Stomach (tissue), 9 donors: ENCODE measurements around the gene ZNF335. TPM values are rescaled to one million over a fixed set of nuclear protein-coding genes. Genes with fewer than 3 reads are reported as not detected.
A peak's percentile ranks its signal among the peaks of the same experiment; 100 is the strongest.

Experiments used
- DNase-seq, 2 donors: peaks; one replicate each; pipeline versions ENCODE4 v3.0.0 to v3.0.0-alpha.2; 2013 to 2019
- H3K27ac ChIP-seq, 5 donors: fragments of 200-600 bp in 4 of 5; sonication (generic) in 4 of 5; one replicate each; pipeline ENCODE4 v1.5.1; 2013 to 2019; ENCODE audit warnings: mild to moderate bottlenecking in 1 of 5, moderate library complexity in 1 of 5
- H3K27me3 ChIP-seq, 3 donors: fragments of 200-600 bp; sonication (generic); one replicate each; pipeline ENCODE4 v1.5.1; 2017 to 2019; ENCODE audit warnings: mixed run types in 1 of 3
- H3K36me3 ChIP-seq, 4 donors: fragments of 200-600 bp; sonication (generic); 1 replicate in 3 of 4; 2 replicates in 1 of 4; pipeline ENCODE4 v1.5.1; 2016 to 2019
- H3K4me1 ChIP-seq, 4 donors: fragments of 200-600 bp; sonication (generic); one replicate each; pipeline ENCODE4 v1.5.1; 2016 to 2019
- H3K4me3 ChIP-seq, 4 donors: fragments of 200-600 bp; sonication (generic) in 3 of 4; one replicate each; pipeline ENCODE4 v1.5.1; 2016 to 2019; ENCODE audit warnings: mild to moderate bottlenecking in 1 of 4
- H3K9me3 ChIP-seq, 4 donors: fragments of 200-600 bp; sonication (generic); one replicate each; pipeline ENCODE4 v1.5.1; 2016 to 2019
- EP300 ChIP-seq: sonication (generic); formaldehyde crosslinking; IDR thresholded peaks from one replicate; pipeline ENCODE4 v1.6.1; 2017; ENCODE audit warnings: antibody characterized with exemption
- POLR2A ChIP-seq, 4 donors: fragments of 450-650 bp; IDR thresholded peaks; one replicate each; pipeline ENCODE4 v1.6.1; 2016; ENCODE audit warnings: antibody characterized with exemption in 4 of 4, control low read depth in 2 of 4, mild to moderate bottlenecking in 1 of 4, moderate library complexity in 1 of 4
- POLR2AphosphoS5 ChIP-seq, 3 donors: sonication (generic); formaldehyde crosslinking; IDR thresholded peaks; one replicate each; pipeline ENCODE4 v1.6.1; 2016; ENCODE audit warnings: antibody characterized with exemption in 3 of 3
- WGBS, 5 donors: extraction: QIAGEN DNeasy Blood & Tissue Kit in 3 of 5; methylation state at CpG; one replicate each; pipeline versions ENCODE4 v1.1.5 to v1.1.7; 2013 to 2018; 5-methylcytosine and 5-hydroxymethylcytosine counted together
- intact Hi-C: fragments of 100-400 bp; cut with DNase I; formaldehyde crosslinking; loops from one replicate; pipeline ENCODE4 v1.15.1; 2023; ENCODE audit warnings: low total_unique reads
- polyA plus RNA-seq, 3 donors: library from polyadenylated mRNA; stranded (reverse); fragments of 200-250 nt; gene quantifications; one replicate each; pipeline ENCODE4 v1.2.3, GENCODE V29; 2013
- total RNA-seq, 5 donors: library from RNA; depleted of rRNA; stranded (reverse); fragments of >200 nt; gene quantifications; one replicate each; pipeline versions ENCODE4 v1.1.0 to v1.2.3, GENCODE V29; 2014 to 2016
- TF ChIP-seq, protein P1 (sequence below), 7 experiments: fragments of 450-650 bp in 4 of 7; fragments of 200-600 bp in 3 of 7; sonication (generic) in 3 of 7; IDR thresholded peaks; one replicate each; pipeline ENCODE4 v1.5.1; 2016 to 2019; ENCODE audit warnings: antibody characterized with exemption in 7 of 7, control low read depth in 2 of 7, mild to moderate bottlenecking in 1 of 7
- donor health status: healthy with polysubstance abuse.
- donor health status: Bipolar disorder and iron deficiency.
- donor health status: healthy.

ZNF335 gene
- total and polyA plus RNA-seq, 8 donors, result 7.2 to 72.3 (median 18.0) TPM

DNA sequence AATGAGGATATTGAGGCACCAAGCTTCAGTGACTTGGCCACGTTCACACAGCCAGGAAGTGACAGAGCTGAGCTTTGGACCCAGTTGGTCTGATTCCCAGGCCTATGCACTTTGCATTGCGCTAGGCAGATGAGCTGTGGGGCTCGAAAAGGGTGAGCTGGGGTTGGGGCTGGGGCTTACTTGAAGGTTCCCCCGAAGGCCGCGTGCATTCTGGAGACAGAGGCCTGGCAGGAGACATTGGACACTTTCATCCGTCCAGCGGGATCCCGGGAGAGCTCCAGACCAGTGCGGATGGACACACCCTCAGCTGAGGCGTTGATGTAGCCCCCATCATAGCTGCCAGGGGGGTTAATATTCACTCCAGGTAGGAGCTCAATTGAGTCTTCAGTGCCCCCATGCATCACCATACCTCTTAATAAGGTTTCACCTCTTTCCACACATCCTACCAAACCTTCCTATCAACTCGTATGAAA lies 62.6 kb downstream of the ZNF335 start:
- Histone ChIP-seq H3K4me1 (peaks cover 13 to 43% (median 24%) of the 10 kb centered on the region in 4 donors), H3K27me3 (peaks cover 0 to 11% (median 0%) of the 10 kb centered on the region in 3 donors), H3K4me3 (peak overlapping the region in 2 of 4 donors; percentile 56 to 61), H3K36me3 (peaks cover 0 to 39% (median 26%) of the 10 kb centered on the region in 4 donors), H3K27ac (peak overlapping the region in 2 of 5 donors; percentile 63 to 85), H3K9me3 (no peaks in the 10 kb centered on the region)
- intact Hi-C loops, result no loop called here
- TF ChIP-seq, protein P1, sequence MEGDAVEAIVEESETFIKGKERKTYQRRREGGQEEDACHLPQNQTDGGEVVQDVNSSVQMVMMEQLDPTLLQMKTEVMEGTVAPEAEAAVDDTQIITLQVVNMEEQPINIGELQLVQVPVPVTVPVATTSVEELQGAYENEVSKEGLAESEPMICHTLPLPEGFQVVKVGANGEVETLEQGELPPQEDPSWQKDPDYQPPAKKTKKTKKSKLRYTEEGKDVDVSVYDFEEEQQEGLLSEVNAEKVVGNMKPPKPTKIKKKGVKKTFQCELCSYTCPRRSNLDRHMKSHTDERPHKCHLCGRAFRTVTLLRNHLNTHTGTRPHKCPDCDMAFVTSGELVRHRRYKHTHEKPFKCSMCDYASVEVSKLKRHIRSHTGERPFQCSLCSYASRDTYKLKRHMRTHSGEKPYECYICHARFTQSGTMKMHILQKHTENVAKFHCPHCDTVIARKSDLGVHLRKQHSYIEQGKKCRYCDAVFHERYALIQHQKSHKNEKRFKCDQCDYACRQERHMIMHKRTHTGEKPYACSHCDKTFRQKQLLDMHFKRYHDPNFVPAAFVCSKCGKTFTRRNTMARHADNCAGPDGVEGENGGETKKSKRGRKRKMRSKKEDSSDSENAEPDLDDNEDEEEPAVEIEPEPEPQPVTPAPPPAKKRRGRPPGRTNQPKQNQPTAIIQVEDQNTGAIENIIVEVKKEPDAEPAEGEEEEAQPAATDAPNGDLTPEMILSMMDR (IDR thresholded peaks at IDR 0.05), result no peak
- TF ChIP-seq POLR2AphosphoS5 (IDR thresholded peaks at IDR 0.05), result no peak
- TF ChIP-seq EP300, result no peak
- TF ChIP-seq POLR2A (IDR thresholded peaks at IDR 0.05), result no peak
- 88 to 93% (median 89%) methylated on average over 12 of the region's 12 CpGs for WGBS, 5 donors
- no peak for DNase-seq

DNA sequence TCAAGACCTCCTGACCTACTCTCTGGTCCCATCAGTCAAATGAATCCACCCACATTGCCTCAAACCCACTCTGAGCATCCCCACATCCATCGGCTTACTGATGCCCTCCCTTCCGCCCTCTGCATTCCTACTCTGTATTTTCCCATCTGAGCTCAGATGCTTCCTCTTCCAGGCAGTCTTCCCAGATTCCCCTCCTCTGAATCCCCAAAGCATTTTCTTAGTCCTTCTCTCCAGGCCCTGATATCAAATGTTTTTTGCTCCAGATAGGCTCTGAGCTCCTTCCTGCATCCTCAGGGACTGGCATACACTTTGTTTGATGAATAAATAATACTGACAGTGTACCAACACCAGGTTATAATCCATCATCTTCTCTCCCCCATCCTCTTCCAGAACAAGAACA lies 63.9 kb downstream of the ZNF335 start:
- intact Hi-C loops, result no loop called here
- peaks cover 13 to 31% (median 24%) of the 10 kb centered on the region in 4 donors for H3K4me1 ChIP-seq
- 93 to 100% (median 98%) methylated on average over 2 of the region's 2 CpGs for WGBS, 5 donors
- H3K9me3 ChIP-seq, result no peaks in the 10 kb centered on the region
- H3K27me3 ChIP-seq, result peaks cover 0 to 11% (median 0%) of the 10 kb centered on the region in 3 donors
- TF ChIP-seq POLR2AphosphoS5 (IDR thresholded peaks at IDR 0.05) (no peak), EP300 (no peak), POLR2A (IDR thresholded peaks at IDR 0.05) (no peak)
- TF ChIP-seq, protein P1 (IDR thresholded peaks at IDR 0.05), result no peak
- DNase-seq, result no peak
- no peak overlapping the region for H3K27ac ChIP-seq
- H3K36me3 ChIP-seq, result peaks cover 0 to 47% (median 34%) of the 10 kb centered on the region in 4 donors
- no peak overlapping the region for H3K4me3 ChIP-seq

- H3K9me3 ChIP-seq, result no peaks in the 10 kb centered on the region
- TF ChIP-seq POLR2AphosphoS5 (IDR thresholded peaks at IDR 0.05), result no peak
- TF ChIP-seq, protein P1 (IDR thresholded peaks at IDR 0.05), result no peak
- TF ChIP-seq POLR2A (IDR thresholded peaks at IDR 0.05), result no peak
- TF ChIP-seq EP300, result no peak
- no peak for DNase-seq
- no peak overlapping the region for H3K4me3 ChIP-seq
- no peak overlapping the region for H3K27ac ChIP-seq
- 91 to 94% (median 93%) methylated on average over 17 of the region's 17 CpGs for WGBS, 5 donors
- peaks cover 13 to 24% (median 19%) of the 10 kb centered on the region in 4 donors for H3K4me1 ChIP-seq
- peaks cover 0 to 7% (median 0%) of the 10 kb centered on the region in 3 donors for H3K27me3 ChIP-seq
- intact Hi-C loops, result no loop called here
- H3K36me3 ChIP-seq, result peaks cover 0 to 48% (median 38%) of the 10 kb centered on the region in 4 donors
Observed at GRCh38 chr20:45907219-45907948, 64.6 kb downstream of the ZNF335 start.

- Histone ChIP-seq H3K27me3 (no peaks in the 10 kb centered on the region), H3K4me3 (no peak overlapping the region), H3K4me1 (peaks cover 0 to 10% (median 5%) of the 10 kb centered on the region in 4 donors), H3K36me3 (peaks cover 3 to 65% (median 55%) of the 10 kb centered on the region in 4 donors), H3K27ac (no peak overlapping the region), H3K9me3 (no peaks in the 10 kb centered on the region)
- no peak for TF ChIP-seq POLR2A (IDR thresholded peaks at IDR 0.05)
- TF ChIP-seq, protein P1 (IDR thresholded peaks at IDR 0.05), result no peak
- 86 to 91% (median 88%) methylated on average over 8 of the region's 8 CpGs for WGBS, 5 donors
- DNase-seq, result no peak
- intact Hi-C loops, result no loop called here
Observed at GRCh38 chr20:45905505-45906079, 66.4 kb downstream of the ZNF335 start.
